D721Med (cell line): ENCODE measurements around the gene EPS8.

ENCODE experiments used
- DNase-seq: peaks from one replicate; pipeline ENCODE4 v3.0.0; 2011; ENCODE audit warnings: low spot score; ENCODE audit not compliant: insufficient read length
- FAIRE-seq: peaks from 2 replicates; lab custom pipeline; 2011; peaks lifted over from hg19 to GRCh38; lab: Jason Lieb, UNC
- CTCF ChIP-seq: IDR thresholded peaks from 2 replicates; pipeline ENCODE4 v1.5.1; 2012; ENCODE audit warnings: mild to moderate bottlenecking, control low read depth; ENCODE audit not compliant: insufficient read depth; ENCODE audit errors: missing control alignments

Gene EPS8

GRCh38 chr12:15789220-15790171, at the start of gene EPS8:
EPS8 (minus strand) TSS chr12:15789388; CDS start chr12:15682951, 106,437 bp downstream.
- no peak for FAIRE-seq
- TF ChIP-seq CTCF, result no peak
- peak; percentile 74 for DNase-seq

- FAIRE-seq (no peak), DNase-seq (no peak)
- no peak for TF ChIP-seq CTCF
Observed at GRCh38 chr12:15837141-15837790, 48.1 kb upstream of the EPS8 start.

- no peak for TF ChIP-seq CTCF
- DNase-seq (no peak), FAIRE-seq (no peak)
Observed at GRCh38 chr12:15834575-15834974, 45.4 kb upstream of the EPS8 start.

- DNase-seq (no peak), FAIRE-seq (no peak)
- TF ChIP-seq CTCF, result no peak
Observed at GRCh38 chr12:15831315-15831978, 42.3 kb upstream of the EPS8 start.

- DNase-seq (no peak), FAIRE-seq (no peak)
- TF ChIP-seq CTCF, result no peak
Observed at GRCh38 chr12:15830538-15830937, 41.4 kb upstream of the EPS8 start.

GRCh38 chr12:15829949-15830348, 40.8 kb upstream of the EPS8 start:
- no peak for TF ChIP-seq CTCF
- DNase-seq (no peak), FAIRE-seq (no peak)
